ENCODE measurements around the gene SYNJ2BP.

GRCh38 chr14:70451874-70452273, 35.0 kb upstream of the SYNJ2BP start, which contains the start of gene ADAM21:
- TF ChIP-seq CTCF (IDR thresholded peaks at IDR 0.05) (no peak), POLR2A (IDR thresholded peaks at IDR 0.05) (no peak)

Data from gastroesophageal sphincter (tissue), 3 donors.